Natural killer cell (primary cell): ENCODE measurements around the gene FAAP100. TPM values are rescaled to one million over a fixed set of nuclear protein-coding genes. Genes with fewer than 3 reads are reported as not detected.

Experiments
- ATAC-seq, 3 donors: fragments of 150-1000 bp in 2 of 3; fragments of 200-7000 bp in 1 of 3; cut with Tn5 transposase; 1 replicate in 1 of 3; 2 replicates in 2 of 3; pipeline ENCODE4 v1.10.0; 2021; ENCODE audit warnings: mild to moderate bottlenecking in 2 of 3, moderate library complexity in 2 of 3
- DNase-seq, 2 donors: peaks; one replicate each; pipeline versions ENCODE4 v3.0.0 to v3.0.0-alpha.2; 2013 to 2021; ENCODE audit warnings: mixed read lengths in 1 of 2
- H3K27ac ChIP-seq: one replicate; pipeline ENCODE4 v1.5.1; 2013; ENCODE audit warnings: mild to moderate bottlenecking, low read length
- H3K27me3 ChIP-seq: one replicate; pipeline ENCODE4 v1.6.1; 2013; ENCODE audit warnings: low read length; ENCODE audit not compliant: control insufficient read depth, insufficient read depth
- H3K36me3 ChIP-seq: one replicate; pipeline ENCODE4 v1.6.1; 2013; ENCODE audit warnings: low read length; ENCODE audit not compliant: control insufficient read depth, insufficient read depth
- H3K4me1 ChIP-seq: one replicate; pipeline ENCODE4 v1.6.1; 2013; ENCODE audit warnings: low read length; ENCODE audit not compliant: control insufficient read depth, insufficient read depth
- H3K4me3 ChIP-seq: one replicate; pipeline ENCODE4 v1.5.1; 2013; ENCODE audit warnings: low read length
- H3K9me3 ChIP-seq: one replicate; pipeline ENCODE4 v1.6.1; 2013; ENCODE audit warnings: low read length; ENCODE audit not compliant: control insufficient read depth, insufficient read depth
- H3K27ac Mint-ChIP-seq, 2 donors: one replicate each; pipeline ENCODE4 v1.8.0; 2022; ENCODE audit warnings: mild to moderate bottlenecking in 2 of 2, mixed read lengths in 2 of 2, moderate library complexity in 1 of 2
- H3K27me3 Mint-ChIP-seq, 2 donors: one replicate each; pipeline ENCODE4 v1.8.0; 2022; ENCODE audit warnings: low read depth in 2 of 2, mixed read lengths in 2 of 2
- H3K36me3 Mint-ChIP-seq: one replicate; pipeline ENCODE4 v1.8.0; 2022; ENCODE audit warnings: mixed read lengths
- H3K4me1 Mint-ChIP-seq, 2 donors: one replicate each; pipeline ENCODE4 v1.8.0; 2022; ENCODE audit warnings: mixed read lengths in 2 of 2
- H3K4me3 Mint-ChIP-seq: one replicate; pipeline ENCODE4 v1.8.0; 2022; ENCODE audit warnings: mild to moderate bottlenecking, moderate library complexity, mixed read lengths
- H3K9me3 Mint-ChIP-seq, 2 donors: one replicate each; pipeline ENCODE4 v1.8.0; 2022; ENCODE audit warnings: mixed read lengths in 2 of 2
- WGBS: methylation state at CpG from one replicate; pipeline ENCODE4 v1.1.7; 2013; ENCODE audit warnings: missing lambda C conversion rate; ENCODE audit not compliant: insufficient coverage; 5-methylcytosine and 5-hydroxymethylcytosine counted together
- intact Hi-C: fragments of 100-400 bp; cut with micrococcal nuclease; formaldehyde crosslinking; loops from one replicate; pipeline ENCODE4 v1.14.2; 2022
- total RNA-seq, 4 donors: library from RNA; stranded (reverse); fragments of 120-200 nt in 1 of 4; gene quantifications; one replicate each; pipeline versions ENCODE4 v1.2.3 to v1.2.4, GENCODE V29; 2013 to 2022
- TF ChIP-seq, protein P1 (sequence below): fragments of 200-600 bp; IDR thresholded peaks from one replicate; pipeline ENCODE4 v1.8.0; 2022; ENCODE audit warnings: antibody characterized with exemption

Gene FAAP100
- total RNA-seq, 3 donors from 2014 or later (not counting 1 experiment from before 2014, with no cell fraction given): 31.8 to 34.5 (median 33.1) TPM

DNA sequence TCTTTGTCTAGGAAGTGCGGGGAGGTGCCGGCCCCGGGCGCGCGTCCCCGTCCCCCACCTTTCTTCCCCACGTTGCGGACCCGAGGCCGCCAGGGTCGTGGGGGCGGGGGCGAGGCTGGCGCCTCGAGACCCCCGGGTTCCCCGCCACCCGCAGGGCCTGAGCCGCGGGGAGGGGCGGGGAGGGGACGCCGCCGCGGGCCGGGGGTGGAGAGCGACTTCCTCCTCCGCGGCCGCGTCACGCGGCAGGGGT, 37.7 kb downstream of the FAAP100 start:
- peaks cover 73% of the 10 kb centered on the region for H3K4me1 ChIP-seq
- no peaks in the 10 kb centered on the region for H3K27me3 ChIP-seq
- peak overlapping the region; percentile 71 for H3K4me3 ChIP-seq
- Mint-ChIP-seq H3K27me3 (no peaks in the 10 kb centered on the region), H3K27ac (peak overlapping the region; percentile 88 to 91), H3K9me3 (no peaks in the 10 kb centered on the region), H3K4me3 (peak overlapping the region; percentile 82), H3K4me1 (peaks cover 51 to 64% of the 10 kb centered on the region in 2 donors), H3K36me3 (peaks cover 25% of the 10 kb centered on the region)
- intact Hi-C loops: loop anchor here (5.0 to 10.0 kb wide), 2 partner anchors 90 to 1707 kb away; no protein-coding TSS in a partner anchor
- ATAC-seq (no peak), DNase-seq (peak in 1 of 2 donors; percentile 37)
- H3K9me3 ChIP-seq: no peaks in the 10 kb centered on the region
- under 1% methylated on average over 34 of the region's 34 CpGs for WGBS
- TF ChIP-seq, protein P1, sequence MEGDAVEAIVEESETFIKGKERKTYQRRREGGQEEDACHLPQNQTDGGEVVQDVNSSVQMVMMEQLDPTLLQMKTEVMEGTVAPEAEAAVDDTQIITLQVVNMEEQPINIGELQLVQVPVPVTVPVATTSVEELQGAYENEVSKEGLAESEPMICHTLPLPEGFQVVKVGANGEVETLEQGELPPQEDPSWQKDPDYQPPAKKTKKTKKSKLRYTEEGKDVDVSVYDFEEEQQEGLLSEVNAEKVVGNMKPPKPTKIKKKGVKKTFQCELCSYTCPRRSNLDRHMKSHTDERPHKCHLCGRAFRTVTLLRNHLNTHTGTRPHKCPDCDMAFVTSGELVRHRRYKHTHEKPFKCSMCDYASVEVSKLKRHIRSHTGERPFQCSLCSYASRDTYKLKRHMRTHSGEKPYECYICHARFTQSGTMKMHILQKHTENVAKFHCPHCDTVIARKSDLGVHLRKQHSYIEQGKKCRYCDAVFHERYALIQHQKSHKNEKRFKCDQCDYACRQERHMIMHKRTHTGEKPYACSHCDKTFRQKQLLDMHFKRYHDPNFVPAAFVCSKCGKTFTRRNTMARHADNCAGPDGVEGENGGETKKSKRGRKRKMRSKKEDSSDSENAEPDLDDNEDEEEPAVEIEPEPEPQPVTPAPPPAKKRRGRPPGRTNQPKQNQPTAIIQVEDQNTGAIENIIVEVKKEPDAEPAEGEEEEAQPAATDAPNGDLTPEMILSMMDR: no peak
- H3K27ac ChIP-seq: peak overlapping the region; percentile 91
- H3K36me3 ChIP-seq: peaks cover 27% of the 10 kb centered on the region

DNA sequence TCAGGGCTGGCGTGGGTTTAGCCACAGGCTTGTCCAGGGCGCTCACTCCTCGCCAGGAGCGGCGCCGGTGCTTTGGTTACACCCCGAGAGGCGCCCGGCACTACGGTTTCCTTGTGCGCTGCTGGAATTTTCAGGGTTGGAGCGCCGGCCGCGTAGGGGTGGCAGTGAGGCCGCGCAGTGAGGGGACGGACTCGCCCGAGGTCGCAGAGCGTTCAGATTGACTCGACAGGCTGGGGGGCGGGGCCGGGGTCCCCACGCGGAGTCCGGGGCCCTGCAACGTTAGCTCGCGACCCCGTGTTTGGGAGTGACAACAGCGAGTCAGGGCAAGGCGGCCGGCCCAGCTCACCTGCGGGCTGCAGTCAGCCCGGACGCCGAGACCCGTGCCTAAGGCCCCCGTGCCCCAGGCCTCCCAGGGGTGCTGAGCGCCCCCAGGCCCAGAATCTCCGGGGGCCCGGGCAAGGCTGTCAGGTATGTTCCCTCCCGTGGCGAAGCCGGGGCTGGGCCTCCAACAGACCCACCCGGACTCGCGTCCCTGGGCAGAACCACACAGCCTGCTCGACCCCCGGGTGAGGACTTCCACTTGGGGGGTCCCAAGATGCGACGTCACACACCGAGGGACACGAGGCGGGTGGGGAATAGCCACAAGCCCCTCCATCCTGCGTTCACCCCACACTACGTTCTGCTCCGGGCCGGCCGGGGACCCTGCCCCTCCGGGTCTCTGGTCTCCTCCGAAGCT, 38.2 kb downstream of the FAAP100 start:
- Mint-ChIP-seq H3K27ac (peak overlapping the region; percentile 88 to 91), H3K27me3 (no peaks in the 10 kb centered on the region), H3K36me3 (peaks cover 28% of the 10 kb centered on the region), H3K9me3 (no peaks in the 10 kb centered on the region), H3K4me3 (peak overlapping the region; percentile 92), H3K4me1 (peaks cover 56 to 69% of the 10 kb centered on the region in 2 donors)
- H3K9me3 ChIP-seq: no peaks in the 10 kb centered on the region
- peak overlapping the region; percentile 71 for H3K4me3 ChIP-seq
- peak; percentile 35 to 64 for DNase-seq
- TF ChIP-seq, protein P1: no peak
- WGBS: under 1% methylated on average over 64 of the region's 64 CpGs
- intact Hi-C loops: loop anchor here (5.0 to 10.0 kb wide), 2 partner anchors 91 to 1707 kb away; no protein-coding TSS in a partner anchor
- H3K27ac ChIP-seq: peak overlapping the region; percentile 91
- H3K36me3 ChIP-seq: peaks cover 32% of the 10 kb centered on the region
- ATAC-seq: no peak
- no peaks in the 10 kb centered on the region for H3K27me3 ChIP-seq
- peaks cover 78% of the 10 kb centered on the region for H3K4me1 ChIP-seq

DNA sequence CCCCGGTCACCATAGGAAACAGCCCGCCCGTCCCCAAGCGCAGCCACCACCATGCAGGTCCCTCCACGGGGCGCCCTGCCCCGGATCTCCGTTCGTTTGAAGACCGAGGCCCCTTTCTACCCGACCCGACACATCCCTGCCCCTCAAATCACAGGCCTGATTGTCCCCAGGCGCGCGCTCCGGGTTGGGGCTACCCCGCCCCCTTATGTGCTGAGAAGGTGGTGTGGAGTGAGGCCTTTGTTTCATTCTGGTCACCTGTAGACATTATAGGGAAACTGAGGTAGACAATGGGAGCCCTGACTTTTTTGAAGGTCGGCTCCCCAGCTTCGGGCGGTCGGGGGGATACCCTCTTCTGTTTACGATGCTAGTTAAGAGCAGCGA, 38.8 kb downstream of the FAAP100 start:
- H3K4me1 Mint-ChIP-seq: peaks cover 59 to 72% of the 10 kb centered on the region in 2 donors
- peak overlapping the region; percentile 88 to 91 for H3K27ac Mint-ChIP-seq
- peak; percentile 54 to 76 for DNase-seq
- no peaks in the 10 kb centered on the region for H3K27me3 ChIP-seq
- H3K27me3 Mint-ChIP-seq: no peaks in the 10 kb centered on the region
- peaks cover 28% of the 10 kb centered on the region for H3K36me3 Mint-ChIP-seq
- peak overlapping the region; percentile 92 for H3K4me3 Mint-ChIP-seq
- peaks cover 37% of the 10 kb centered on the region for H3K36me3 ChIP-seq
- H3K27ac ChIP-seq: peak overlapping the region; percentile 91
- no peaks in the 10 kb centered on the region for H3K9me3 Mint-ChIP-seq
- TF ChIP-seq, protein P1: no peak
- under 1% methylated on average over 19 of the region's 23 CpGs for WGBS
- peaks cover 79% of the 10 kb centered on the region for H3K4me1 ChIP-seq
- intact Hi-C loops: loop anchor here (5.0 to 10.0 kb wide), 2 partner anchors 91 to 1706 kb away; no protein-coding TSS in a partner anchor
- no peaks in the 10 kb centered on the region for H3K9me3 ChIP-seq
- H3K4me3 ChIP-seq: peak overlapping the region; percentile 71
- peak; percentile 19 to 35 (median 28) for ATAC-seq
